IMR-90 (cell line): ENCODE measurements around the gene HECW1. TPM values are rescaled to one million over a fixed set of nuclear protein-coding genes. Genes with fewer than 3 reads are reported as not detected.
A peak's percentile ranks its signal among the peaks of the same experiment; 100 is the strongest.

Experiments
- ATAC-seq: fragments of 200-7000 bp; cut with Tn5 transposase; 2 replicates; pipeline ENCODE4 v1.9.1; 2020; ENCODE audit warnings: low read depth, mild to moderate bottlenecking, moderate library complexity
- BruUV-seq: library from RNA; stranded (reverse); fragments of 400-500 nt; replicated peaks from 2 replicates; lab custom pipeline; 2021; lab: Mats Ljungman, UMichigan
- CTCF ChIA-PET: fragments of 300-600 bp; formaldehyde crosslinking; extraction: SDS; loops from one replicate; lab custom pipeline; 2021; ENCODE audit warnings: antibody characterized with exemption; lab: Yijun Ruan, JAX
- POLR2A ChIA-PET: fragments of 300-600 bp; sonication (Branson Sonifier 250); formaldehyde crosslinking; loops from one replicate; lab custom pipeline; 2022; ENCODE audit warnings: antibody characterized with exemption; ENCODE audit not compliant: unreplicated experiment; lab: Charles Lee
- DNase-seq: peaks from one replicate; pipeline ENCODE4 v3.0.0; 2013
- H2AFZ ChIP-seq: replicated peaks from 2 replicates; pipeline ENCODE3; 2013; ENCODE audit warnings: low read length, mild to moderate bottlenecking; ENCODE audit not compliant: poor library complexity
- H2AK5ac ChIP-seq: 2 replicates; pipeline ENCODE4 v1.6.1; 2013; ENCODE audit warnings: low read depth, low read length, inconsistent platforms
- H2AK9ac ChIP-seq: replicated peaks from 2 replicates; pipeline ENCODE3; 2013; ENCODE audit warnings: mild to moderate bottlenecking, low read depth, low read length, moderate library complexity; ENCODE audit not compliant: poor library complexity
- H2BK120ac ChIP-seq: 2 replicates; pipeline ENCODE4 v1.6.1; 2013; ENCODE audit warnings: low read depth, low read length, inconsistent platforms
- H2BK15ac ChIP-seq: 3 replicates; pipeline ENCODE4 v1.6.1; 2013; ENCODE audit warnings: low read depth, low read length, inconsistent platforms
- H2BK20ac ChIP-seq: 2 replicates; pipeline ENCODE4 v1.6.1; 2013; ENCODE audit warnings: low read depth, mild to moderate bottlenecking, inconsistent platforms, low read length, moderate library complexity
- H2BK5ac ChIP-seq: 2 replicates; pipeline ENCODE4 v1.6.1; 2013; ENCODE audit warnings: mild to moderate bottlenecking, low read depth, low read length, inconsistent platforms; ENCODE audit not compliant: poor library complexity, severe bottlenecking
- H3K14ac ChIP-seq: replicated peaks from 2 replicates; pipeline ENCODE4 v1.6.1; 2013; ENCODE audit warnings: low read depth, low read length, inconsistent platforms
- H3K18ac ChIP-seq: 2 replicates; pipeline ENCODE4 v1.6.1; 2013; ENCODE audit warnings: low read depth, low read length, control low read depth
- H3K23ac ChIP-seq: 2 replicates; pipeline ENCODE4 v1.6.1; 2013; ENCODE audit warnings: low read depth, low read length, inconsistent platforms
- H3K27ac ChIP-seq: 2 replicates; pipeline ENCODE4 v1.5.1; 2013; ENCODE audit warnings: mild to moderate bottlenecking, control low read depth, low read length; ENCODE audit not compliant: insufficient read depth
- H3K27me3 ChIP-seq: 2 replicates; pipeline ENCODE4 v1.6.1; 2013; ENCODE audit warnings: low read length; ENCODE audit not compliant: control insufficient read depth, insufficient read depth
- H3K36me3 ChIP-seq: 2 replicates; pipeline ENCODE4 v1.6.1; 2013; ENCODE audit warnings: low read length, mixed read lengths; ENCODE audit not compliant: control insufficient read depth, insufficient read depth
- H3K4ac ChIP-seq: 2 replicates; pipeline ENCODE4 v1.6.1; 2013; ENCODE audit warnings: low read depth, low read length, inconsistent platforms
- H3K4me1 ChIP-seq: 2 replicates; pipeline ENCODE4 v1.6.1; 2013; ENCODE audit warnings: low read length, mixed read lengths; ENCODE audit not compliant: control insufficient read depth, insufficient read depth
- H3K4me2 ChIP-seq: 2 replicates; pipeline ENCODE4 v1.6.1; 2013; ENCODE audit warnings: low read depth, mild to moderate bottlenecking, control low read depth, low read length, moderate library complexity
- H3K4me3 ChIP-seq: 2 replicates; pipeline ENCODE4 v1.5.1; 2013; ENCODE audit warnings: low read depth, mild to moderate bottlenecking, control low read depth, low read length, moderate library complexity; ENCODE audit not compliant: insufficient read depth
- H3K56ac ChIP-seq: 2 replicates; pipeline ENCODE4 v1.6.1; 2013; ENCODE audit warnings: low read length, inconsistent platforms; ENCODE audit not compliant: insufficient read depth; ENCODE audit errors: extremely low read depth
- H3K79me1 ChIP-seq, 2 experiments: 2 replicates each; pipeline ENCODE4 v1.6.1; 2013; ENCODE audit warnings: low read length in 2 of 2, inconsistent platforms in 1 of 2, low read depth in 1 of 2
- H3K9ac ChIP-seq: 2 replicates; pipeline ENCODE4 v1.6.1; 2013; ENCODE audit warnings: low read depth, low read length, control low read depth
- H3K9me1 ChIP-seq: 2 replicates; pipeline ENCODE4 v1.6.1; 2013; ENCODE audit warnings: low read length, inconsistent platforms; ENCODE audit not compliant: insufficient read depth
- H3K9me3 ChIP-seq: 2 replicates; pipeline ENCODE4 v1.6.1; 2013; ENCODE audit warnings: low read length; ENCODE audit not compliant: control insufficient read depth, insufficient read depth
- H4K20me1 ChIP-seq: 2 replicates; pipeline ENCODE4 v1.6.1; 2013; ENCODE audit warnings: low read length, inconsistent platforms; ENCODE audit not compliant: insufficient read depth
- H4K5ac ChIP-seq: 2 replicates; pipeline ENCODE4 v1.6.1; 2013; ENCODE audit warnings: mild to moderate bottlenecking, low read depth, low read length, control low read depth
- H4K8ac ChIP-seq, 2 experiments: 2 replicates each; pipeline ENCODE4 v1.6.1; 2013; ENCODE audit warnings: low read depth in 2 of 2, low read length in 2 of 2, control low read depth in 1 of 2, inconsistent platforms in 1 of 2
- H4K91ac ChIP-seq: 2 replicates; pipeline ENCODE4 v1.6.1; 2013; ENCODE audit warnings: low read depth, low read length, inconsistent platforms; ENCODE audit not compliant: insufficient read depth
- BHLHE40 ChIP-seq: fragments of 150-350 bp; IDR thresholded peaks from 2 replicates; pipeline ENCODE4 v1.6.1; 2016; ENCODE audit warnings: mild to moderate bottlenecking, low read depth, low read length
- CEBPB ChIP-seq: IDR thresholded peaks from 2 replicates; pipeline ENCODE4 v1.6.1; 2012; ENCODE audit warnings: low read depth, low read length, improper control_type of control experiment
- CHD1 ChIP-seq: IDR thresholded peaks from 2 replicates; pipeline ENCODE4 v1.6.1; 2012; ENCODE audit warnings: low read depth, low read length, improper control_type of control experiment
- FOS ChIP-seq: fragments of 150-350 bp; IDR thresholded peaks from 2 replicates; pipeline ENCODE4 v1.6.1; 2016; ENCODE audit warnings: low read depth, low read length
- MAZ ChIP-seq: IDR thresholded peaks from 2 replicates; pipeline ENCODE4 v1.6.1; 2012; ENCODE audit warnings: low read depth, mild to moderate bottlenecking, low read length, improper control_type of control experiment, moderate library complexity, borderline replicate concordance
- MXI1 ChIP-seq: IDR thresholded peaks from 2 replicates; pipeline ENCODE4 v1.6.1; 2012; ENCODE audit warnings: low read depth, mild to moderate bottlenecking, low read length, moderate library complexity, borderline replicate concordance
- NFE2L2 ChIP-seq: fragments of 150-350 bp; IDR thresholded peaks from 2 replicates; pipeline ENCODE4 v1.6.1; 2016; ENCODE audit warnings: low read depth, mild to moderate bottlenecking, low read length
- POLR2A ChIP-seq: IDR thresholded peaks from 2 replicates; pipeline ENCODE4 v1.6.1; 2012; ENCODE audit warnings: mild to moderate bottlenecking, low read depth, low read length
- RAD21 ChIP-seq: IDR thresholded peaks from 2 replicates; pipeline ENCODE4 v1.6.1; 2012; ENCODE audit warnings: low read length, improper control_type of control experiment
- RCOR1 ChIP-seq: IDR thresholded peaks from 2 replicates; pipeline ENCODE4 v1.6.1; 2012; ENCODE audit warnings: mild to moderate bottlenecking, low read length, improper control_type of control experiment; ENCODE audit not compliant: insufficient replicate concordance
- RFX5 ChIP-seq: IDR thresholded peaks from 2 replicates; pipeline ENCODE4 v1.8.0; 2012; ENCODE audit warnings: low read depth, mild to moderate bottlenecking, low read length, moderate library complexity
- SMC3 ChIP-seq: fragments of 150-350 bp; IDR thresholded peaks from 2 replicates; pipeline ENCODE4 v1.6.1; 2016; ENCODE audit warnings: low read depth, mild to moderate bottlenecking, antibody characterized with exemption, low read length, moderate library complexity
- WGBS, 2 experiments: methylation state at CpG; one replicate each; pipeline versions ENCODE4 v1.1.5 to v1.1.7; 2013; ENCODE audit warnings: missing lambda C conversion rate in 2 of 2; ENCODE audit not compliant: insufficient read length in 1 of 2; ENCODE audit errors: extremely low coverage in 2 of 2; 5-methylcytosine and 5-hydroxymethylcytosine counted together
- dilution Hi-C: fragments of 300-500 bp; cut with HindIII; formaldehyde crosslinking; loops from one replicate; pipeline ENCODE4 v1.14.3; 2018; ENCODE audit warnings: low sequenced_read_pairs; ENCODE audit not compliant: unreplicated experiment
- in situ Hi-C: fragments of 300-500 bp; cut with MboI; formaldehyde crosslinking; loops from 3 replicates; pipeline ENCODE4 v1.14.3; 2019; ENCODE audit warnings: low sequenced_read_pairs, inconsistent platforms, mixed read lengths
- intact Hi-C: fragments of 100-400 bp; cut with micrococcal nuclease; formaldehyde crosslinking; loops from 2 replicates; pipeline ENCODE4 v1.10.0; 2022
- polyA plus RNA-seq, 3 experiments: library from polyadenylated mRNA; depleted of rRNA; stranded (reverse); fragments of >200 nt; gene quantifications; 2 replicates each; pipeline ENCODE4 v1.2.3, GENCODE V29; 2012; ENCODE audit warnings: low replicate concordance in 1 of 3
- total RNA-seq: library from RNA; depleted of rRNA; stranded (reverse); fragments of >200 nt; gene quantifications from 2 replicates; pipeline ENCODE4 v1.2.3, GENCODE V29; 2012
- TF ChIP-seq, protein P1 (sequence below): fragments of 150-350 bp; IDR thresholded peaks from 2 replicates; pipeline ENCODE4 v1.6.1; 2017; ENCODE audit warnings: mild to moderate bottlenecking, antibody characterized with exemption, low read length, low read depth

The HECW1 gene
- total and polyA plus RNA-seq, 2 of the 4 experiments (the other 2 are of a cell fraction) = 0.56 to 1.3 TPM

DNA sequence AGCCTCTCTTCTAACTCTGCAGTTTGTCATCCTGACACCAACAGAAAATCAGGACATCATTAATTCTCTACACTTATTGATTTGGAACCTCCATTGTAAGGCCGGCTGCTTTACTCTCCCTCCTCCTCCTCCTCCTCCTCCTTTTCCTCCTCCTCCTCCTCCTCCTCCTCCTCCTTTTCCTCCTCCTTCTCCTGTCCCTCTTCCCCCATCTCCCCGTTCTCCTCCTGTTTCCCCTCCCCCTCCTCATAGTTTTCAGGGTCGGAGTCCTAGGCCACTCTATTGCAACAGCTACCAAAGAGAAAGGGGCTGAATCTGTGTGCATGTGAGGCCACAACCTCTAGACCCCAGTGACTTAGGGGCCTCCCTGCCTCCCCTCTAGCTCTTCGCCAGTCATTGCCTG is 136.1 kb downstream of the HECW1 start (continued):
- no peak for TF ChIP-seq CEBPB

DNA sequence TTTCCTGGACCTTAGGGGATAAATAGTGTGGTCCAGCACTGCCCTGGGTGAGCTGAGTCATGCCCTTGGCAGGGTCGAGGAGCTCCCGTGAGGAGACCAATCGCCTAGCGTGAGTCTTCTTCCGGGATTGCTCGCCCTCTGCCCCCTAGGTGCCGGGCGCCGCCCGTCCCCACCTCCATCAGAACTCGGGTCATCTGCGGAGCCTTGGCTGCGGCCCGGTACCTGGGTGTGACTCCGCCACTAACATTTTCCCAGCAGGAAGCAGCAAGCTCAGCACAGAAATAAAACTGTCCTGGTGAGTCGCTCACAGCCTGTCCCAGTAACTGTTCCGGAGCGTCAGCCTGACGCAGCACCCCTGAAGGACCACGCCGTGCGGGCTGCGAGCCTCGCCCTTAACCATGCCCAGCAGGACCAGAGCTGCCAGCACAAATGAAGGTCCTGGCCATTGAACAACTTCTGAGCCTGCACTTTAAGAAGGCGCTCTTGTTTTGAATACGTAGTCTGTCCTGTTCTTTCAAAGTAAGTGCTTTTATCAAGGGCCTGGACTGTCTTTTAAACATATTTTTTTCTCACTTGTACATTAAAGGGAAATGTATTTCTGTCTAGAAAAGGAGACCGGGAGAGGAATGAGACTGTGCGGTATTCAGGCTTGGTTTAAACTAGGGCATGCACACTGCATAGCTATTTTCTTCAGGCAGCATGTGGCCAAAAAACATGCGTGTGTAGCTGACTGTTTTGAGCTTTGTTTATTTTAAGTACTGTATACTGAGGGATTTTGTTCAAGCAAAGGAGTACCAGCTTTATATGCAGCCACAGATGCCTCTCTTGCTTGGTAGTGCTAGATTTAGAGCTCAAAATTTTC is 136.7 kb downstream of the HECW1 start:
- Histone ChIP-seq H3K18ac (peak overlapping the region; percentile 78), H3K56ac (peak overlapping the region; percentile 90; the same call in 1 of the 2 replicates), H3K79me1 (peaks cover 0 to 10% of the 10 kb centered on the region in 2 experiments; a peak in 1 of 4 replicates), H4K20me1 (no peaks in the 10 kb centered on the region), H2BK20ac (peak overlapping the region; percentile 75), H3K9ac (peak overlapping the region; percentile 66), H3K23ac (peak overlapping the region; percentile 84; the same call in 1 of the 2 replicates), H3K4me1 (peaks cover 11% of the 10 kb centered on the region), H2BK15ac (peak overlapping the region; percentile 44; the same call in 1 of the 3 replicates), H4K5ac (peak overlapping the region; percentile 77), H3K9me3 (no peaks in the 10 kb centered on the region), H2AK5ac (peak overlapping the region; percentile 40; the same call in 1 of the 2 replicates), H3K4ac (peak overlapping the region; percentile 88), H3K27me3 (no peaks in the 10 kb centered on the region), H3K4me2 (peak overlapping the region; percentile 84), H3K27ac (peak overlapping the region; percentile 94), H2BK5ac (peak overlapping the region; percentile 94), H2AK9ac (peak overlapping the region; percentile 75), H3K9me1 (no peaks in the 10 kb centered on the region; the same call in 1 of the 2 replicates), H4K91ac (peak overlapping the region; percentile 90), H3K14ac (peak overlapping the region; percentile 65), H3K36me3 (no peaks in the 10 kb centered on the region), H2AFZ (peak overlapping the region; percentile 86), H2BK120ac (peak overlapping the region; percentile 90), H3K4me3 (peak overlapping the region; percentile 29), H4K8ac (peak overlapping the region; percentile 44 to 70; a peak in 3 of 4 replicates)
- in situ Hi-C loops = no loop called here
- BruUV-seq = no TSS peak
- CTCF ChIA-PET = interaction anchor here (0.6 to 2.6 kb wide), 4 partner anchors 12 to 308 kb away, joined by 3 to 12 read pairs (median 4); no protein-coding TSS in a partner anchor
- POLR2A ChIA-PET = interaction anchor here (0.9 kb wide), 1 partner anchor 12 kb away, joined by 4 read pairs; no protein-coding TSS in a partner anchor
- dilution Hi-C loops = loop anchor here (25.0 kb wide), 1 partner anchor 312 kb away; the partner anchor contains the start of genes MRPL32 and PSMA2
- 35% methylated on average over 13 of the region's 29 CpGs; no CpG with 5 or more reads in 1 of the 2 experiments for WGBS, 2 experiments
- ATAC-seq (peak; percentile 85), DNase-seq (peak; percentile 77)
- intact Hi-C loops = loop anchor here (5.0 kb wide), 1 partner anchor 132 kb away; no protein-coding TSS in a partner anchor
- TF ChIP-seq CEBPB (no peak), BHLHE40 (peak; percentile 90), POLR2A (0 out of 2 replicates have a peak, but pooled peaks have one; percentile 21), RFX5 (no peak), SMC3 (no peak), MXI1 (peak; percentile 58; the same call in 1 of the 2 replicates), NFE2L2 (peak; percentile 22), MAZ (no peak), CHD1 (no peak), RAD21 (no peak), RCOR1 (no peak), FOS (peak; percentile 62)
- TF ChIP-seq, protein P1, sequence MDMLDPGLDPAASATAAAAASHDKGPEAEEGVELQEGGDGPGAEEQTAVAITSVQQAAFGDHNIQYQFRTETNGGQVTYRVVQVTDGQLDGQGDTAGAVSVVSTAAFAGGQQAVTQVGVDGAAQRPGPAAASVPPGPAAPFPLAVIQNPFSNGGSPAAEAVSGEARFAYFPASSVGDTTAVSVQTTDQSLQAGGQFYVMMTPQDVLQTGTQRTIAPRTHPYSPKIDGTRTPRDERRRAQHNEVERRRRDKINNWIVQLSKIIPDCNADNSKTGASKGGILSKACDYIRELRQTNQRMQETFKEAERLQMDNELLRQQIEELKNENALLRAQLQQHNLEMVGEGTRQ = peak; percentile 44; the same call in 1 of the 2 replicates
